SH-SY5Y (cell line): ENCODE measurements around the gene LRRC4C.

ENCODE experiments used
- GATA2 ChIP-seq: IDR thresholded peaks from 2 replicates; pipeline ENCODE4 v1.6.1; 2011; ENCODE audit warnings: mild to moderate bottlenecking, low read depth, low read length
- GATA3 ChIP-seq: IDR thresholded peaks from 2 replicates; pipeline ENCODE4 v1.6.1; 2011; ENCODE audit warnings: low read depth, mild to moderate bottlenecking, low read length, moderate library complexity

- TF ChIP-seq GATA2 (no peak), GATA3 (no peak)
Measured at GRCh38 chr11:40241524-40242051, 1217.9 kb downstream of the LRRC4C start.
